ENCODE measurements around the gene C1QA. TPM values are rescaled to one million over a fixed set of nuclear protein-coding genes. Genes with fewer than 3 reads are reported as not detected.

C1QA gene
- total RNA-seq, 4 donors from 2014 or later = 273 to 435 (median 364) TPM

DNA sequence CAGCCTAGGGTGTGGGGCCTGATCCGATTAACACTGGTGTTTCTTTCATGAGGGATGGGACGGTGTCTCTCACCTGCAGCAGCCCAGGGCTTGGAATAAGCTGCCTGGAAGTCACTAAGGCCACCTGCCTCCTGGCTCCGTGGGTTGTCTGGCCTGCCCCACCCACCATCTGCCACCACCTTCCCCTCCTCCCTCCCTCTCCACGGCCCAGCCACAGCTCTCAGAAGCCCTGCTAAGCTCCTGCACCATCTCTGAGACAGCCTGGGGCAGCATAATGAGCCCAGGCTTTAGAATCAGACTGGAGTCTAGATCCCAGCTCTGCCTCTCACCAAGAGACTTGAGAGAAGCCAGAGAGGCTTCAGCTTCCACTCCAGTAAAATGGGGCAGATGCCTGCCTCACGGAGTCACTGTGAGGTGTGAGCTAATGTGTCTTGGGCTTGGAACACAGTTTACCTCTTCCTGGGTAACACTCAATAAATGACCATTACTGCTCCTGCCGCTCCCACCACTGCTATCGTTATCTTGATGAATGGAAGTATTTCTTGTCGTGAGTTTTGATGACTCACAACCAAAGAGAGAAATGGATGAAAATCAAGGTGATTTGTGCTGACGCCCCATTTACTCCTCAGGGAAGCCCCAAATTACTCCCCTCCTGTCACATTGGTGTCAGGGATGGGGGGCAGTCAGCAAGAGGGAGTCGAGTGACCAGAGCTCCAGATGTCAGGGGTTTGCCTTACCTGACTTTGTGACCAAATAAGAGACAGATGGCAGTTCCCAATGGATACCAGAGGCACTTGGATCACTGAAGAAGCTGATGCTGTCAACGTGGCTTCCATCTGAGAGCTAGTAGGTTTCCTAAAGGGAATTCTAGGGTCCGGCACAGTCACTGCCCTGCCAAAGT is 23.5 kb upstream of the C1QA start:
- TF ChIP-seq, protein P1, sequence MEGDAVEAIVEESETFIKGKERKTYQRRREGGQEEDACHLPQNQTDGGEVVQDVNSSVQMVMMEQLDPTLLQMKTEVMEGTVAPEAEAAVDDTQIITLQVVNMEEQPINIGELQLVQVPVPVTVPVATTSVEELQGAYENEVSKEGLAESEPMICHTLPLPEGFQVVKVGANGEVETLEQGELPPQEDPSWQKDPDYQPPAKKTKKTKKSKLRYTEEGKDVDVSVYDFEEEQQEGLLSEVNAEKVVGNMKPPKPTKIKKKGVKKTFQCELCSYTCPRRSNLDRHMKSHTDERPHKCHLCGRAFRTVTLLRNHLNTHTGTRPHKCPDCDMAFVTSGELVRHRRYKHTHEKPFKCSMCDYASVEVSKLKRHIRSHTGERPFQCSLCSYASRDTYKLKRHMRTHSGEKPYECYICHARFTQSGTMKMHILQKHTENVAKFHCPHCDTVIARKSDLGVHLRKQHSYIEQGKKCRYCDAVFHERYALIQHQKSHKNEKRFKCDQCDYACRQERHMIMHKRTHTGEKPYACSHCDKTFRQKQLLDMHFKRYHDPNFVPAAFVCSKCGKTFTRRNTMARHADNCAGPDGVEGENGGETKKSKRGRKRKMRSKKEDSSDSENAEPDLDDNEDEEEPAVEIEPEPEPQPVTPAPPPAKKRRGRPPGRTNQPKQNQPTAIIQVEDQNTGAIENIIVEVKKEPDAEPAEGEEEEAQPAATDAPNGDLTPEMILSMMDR (IDR thresholded peaks at IDR 0.05) = no peak
- DNase-seq (ENCODE audit: low spot score) (no peak), ATAC-seq (ENCODE audit: low FRiP score) (no peak)

DNA sequence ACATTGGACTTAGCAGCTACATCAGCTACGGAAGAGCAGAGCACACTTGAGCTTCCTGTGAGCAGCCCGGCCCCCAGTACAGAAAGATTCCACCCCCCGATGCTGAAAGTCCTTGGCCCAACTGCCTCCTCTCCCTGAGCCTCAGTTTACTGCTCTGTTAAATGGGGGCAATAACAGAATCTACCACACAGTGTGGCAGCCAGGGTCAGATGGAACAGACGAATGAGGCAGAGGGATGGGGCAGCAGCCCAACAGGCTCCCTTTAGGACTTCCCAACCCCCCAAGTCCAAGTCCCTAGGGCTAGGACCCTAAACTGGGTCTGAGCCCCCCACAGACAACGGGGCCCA is 22.9 kb upstream of the C1QA start:
- DNase-seq (ENCODE audit: low spot score) = no peak
- TF ChIP-seq, protein P1 (IDR thresholded peaks at IDR 0.05) = no peak

DNA sequence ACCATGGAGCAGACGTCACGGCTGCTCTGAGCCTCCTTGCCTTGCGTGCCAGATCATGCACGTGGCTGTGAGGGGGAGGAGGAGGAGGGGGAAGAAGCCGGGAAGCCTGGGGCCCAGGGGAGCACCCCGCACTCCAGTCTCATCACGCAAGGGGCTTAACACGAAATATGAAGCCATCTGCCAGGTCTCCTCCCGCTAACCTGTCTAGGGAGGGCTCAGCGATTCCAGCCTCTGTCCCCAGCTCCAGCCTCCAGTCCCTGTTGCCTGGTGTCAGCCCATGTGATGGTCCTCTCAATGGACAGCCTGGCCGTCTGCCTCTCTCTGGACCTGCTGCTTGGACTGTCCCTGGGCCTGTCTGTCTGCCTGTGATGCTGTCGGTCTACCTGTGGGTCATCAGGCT is 22.5 kb upstream of the C1QA start:
- TF ChIP-seq, protein P1 (IDR thresholded peaks at IDR 0.05) = no peak
- DNase-seq (ENCODE audit: low spot score) (no peak), ATAC-seq (ENCODE audit: low FRiP score) (no peak)

More for the DNA sequence above, 22.9 kb upstream of the C1QA start:
- ATAC-seq (ENCODE audit: low FRiP score) = no peak

DNA sequence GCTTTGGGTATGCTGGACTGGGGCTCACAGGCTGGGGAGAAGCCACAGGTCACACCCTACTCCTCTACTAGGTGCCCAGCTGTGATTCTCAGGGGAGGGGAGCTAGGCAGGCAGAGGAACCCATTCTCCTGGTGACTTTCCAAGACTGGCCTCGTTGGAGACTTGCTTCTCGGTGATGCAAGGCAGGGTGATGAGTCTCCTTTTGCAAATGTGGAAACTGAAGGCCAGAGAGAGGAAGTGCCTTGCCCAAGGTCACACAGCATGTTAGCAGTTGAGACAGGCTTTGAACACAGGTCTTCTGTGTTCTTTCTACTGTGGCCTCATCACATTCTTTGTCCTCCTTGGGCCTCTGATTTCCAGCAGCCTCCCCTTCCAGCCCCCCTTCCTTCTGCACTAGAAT is 20.5 kb upstream of the C1QA start:
- ATAC-seq (ENCODE audit: low FRiP score) = no peak
- TF ChIP-seq, protein P1 (IDR thresholded peaks at IDR 0.05) = no peak

DNA sequence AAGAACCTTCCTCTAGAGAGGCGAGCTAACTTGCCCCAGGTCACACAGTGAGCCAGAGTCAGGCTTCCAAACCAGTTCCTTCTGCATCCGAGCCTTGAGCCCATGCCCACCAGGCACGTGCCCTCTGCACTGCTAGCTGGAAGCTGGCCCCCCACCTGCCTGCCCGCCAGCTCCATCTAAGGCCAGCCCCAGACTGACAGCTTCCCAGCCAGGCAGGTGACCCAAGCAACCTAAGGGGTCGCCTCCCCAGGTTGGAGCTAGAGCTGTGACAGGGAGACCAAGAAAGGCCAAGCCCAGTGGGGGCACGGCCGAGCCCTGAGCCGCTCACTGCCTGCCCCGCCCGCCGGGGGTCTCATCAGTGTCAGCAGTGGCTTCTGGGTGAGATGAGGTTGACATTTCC is 19.9 kb upstream of the C1QA start:
- DNase-seq (ENCODE audit: low spot score) = no peak
- TF ChIP-seq, protein P1 (IDR thresholded peaks at IDR 0.05) = no peak
- no peak for ATAC-seq (ENCODE audit: low FRiP score)

More for the DNA sequence above, 20.5 kb upstream of the C1QA start:
- DNase-seq (ENCODE audit: low spot score) = no peak

DNA sequence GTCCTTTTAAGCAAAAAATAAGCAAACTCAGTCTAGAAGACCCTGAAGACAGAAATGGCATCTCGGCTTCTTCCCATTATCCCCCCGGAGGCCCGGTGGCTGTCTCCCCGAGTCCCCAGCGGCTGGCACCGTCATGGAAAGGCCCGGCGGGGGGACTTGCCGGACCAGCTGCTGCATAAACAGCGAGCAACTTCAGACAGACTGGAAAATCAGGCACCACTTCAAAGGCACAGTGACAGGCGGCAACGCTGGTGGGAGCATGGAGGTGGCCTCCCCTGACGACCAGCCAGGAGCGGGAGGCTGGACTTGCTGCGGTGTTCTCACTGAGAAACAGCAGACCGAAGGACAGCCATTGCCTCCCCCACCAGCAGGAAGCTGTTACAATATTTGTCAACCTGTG is 18.4 kb upstream of the C1QA start:
- TF ChIP-seq, protein P1 (IDR thresholded peaks at IDR 0.05) = no peak
- DNase-seq (ENCODE audit: low spot score) (no peak), ATAC-seq (ENCODE audit: low FRiP score) (no peak)

DNA sequence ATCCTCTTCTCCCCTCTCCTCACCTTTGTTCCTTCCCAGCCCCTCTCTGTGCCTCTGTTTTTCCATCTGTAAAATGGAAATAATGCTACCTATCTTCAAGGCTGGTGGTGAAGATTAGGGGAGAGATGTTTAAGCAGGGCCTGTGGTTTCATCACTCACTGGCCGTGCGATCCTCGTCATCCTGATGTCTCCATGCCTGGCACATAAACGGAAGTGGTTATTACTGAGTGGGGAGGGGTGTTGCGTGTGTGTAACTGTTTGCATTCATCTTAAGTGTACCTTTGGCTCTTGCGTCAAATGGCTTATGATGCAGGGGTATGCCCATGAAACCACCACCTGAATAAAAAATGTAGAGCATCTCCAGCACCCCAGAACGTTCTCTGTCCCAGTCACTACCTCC is 17.2 kb upstream of the C1QA start:
- ATAC-seq (ENCODE audit: low FRiP score) = no peak
- TF ChIP-seq, protein P1 (IDR thresholded peaks at IDR 0.05) = no peak

More for the DNA sequence above, 17.2 kb upstream of the C1QA start:
- no peak for DNase-seq (ENCODE audit: low spot score)
